Neural progenitor cell (in vitro differentiated cells): ENCODE measurements around the gene SDCCAG8. TPM values are rescaled to one million over a fixed set of nuclear protein-coding genes. Genes with fewer than 3 reads are reported as not detected.

ENCODE experiments used
- DNase-seq: peaks from one replicate; pipeline ENCODE4 v3.0.0-alpha.2; 2016; ENCODE audit warnings: low spot score
- H2AFZ ChIP-seq: fragments of 200-600 bp; sonication (generic); replicated peaks from 2 replicates; pipeline ENCODE4 v1.6.1; 2016; ENCODE audit warnings: antibody characterized with exemption
- H3F3A ChIP-seq: fragments of 200-600 bp; sonication (generic); 2 replicates; pipeline ENCODE4 v1.6.1; 2016; ENCODE audit warnings: antibody characterized with exemption, low read depth
- H3K27ac ChIP-seq: fragments of 200-600 bp; sonication (generic); 2 replicates; pipeline ENCODE4 v1.5.1; 2016; ENCODE audit warnings: mild to moderate bottlenecking
- H3K27me3 ChIP-seq: fragments of 200-600 bp; sonication (generic); 2 replicates; pipeline ENCODE4 v1.6.1; 2016; ENCODE audit warnings: mild to moderate bottlenecking, moderate library complexity
- H3K36me3 ChIP-seq: fragments of 200-600 bp; sonication (generic); 2 replicates; pipeline ENCODE4 v1.5.1; 2016
- H3K4me1 ChIP-seq: fragments of 200-600 bp; sonication (generic); 2 replicates; pipeline ENCODE4 v1.6.1; 2016; ENCODE audit warnings: mixed run types
- H3K4me2 ChIP-seq: fragments of 200-600 bp; sonication (generic); 2 replicates; pipeline ENCODE4 v1.6.1; 2016
- H3K4me3 ChIP-seq: fragments of 200-600 bp; sonication (generic); 2 replicates; pipeline ENCODE4 v1.5.1; 2016
- H3K79me2 ChIP-seq: fragments of 200-600 bp; sonication (generic); 2 replicates; pipeline ENCODE4 v1.6.1; 2016; ENCODE audit warnings: low read depth
- H3K9ac ChIP-seq: fragments of 200-600 bp; sonication (generic); 2 replicates; pipeline ENCODE4 v1.6.1; 2016
- H3K9me3 ChIP-seq: fragments of 200-600 bp; sonication (generic); 2 replicates; pipeline ENCODE4 v1.5.1; 2016; ENCODE audit warnings: low read depth
- H4K20me1 ChIP-seq: fragments of 200-600 bp; sonication (generic); 2 replicates; pipeline ENCODE4 v1.6.1; 2016; ENCODE audit warnings: low read depth
- H3K27ac Mint-ChIP-seq: 3 replicates; pipeline ENCODE4 v1.8.0; 2021; ENCODE audit warnings: mixed read lengths
- H3K27me3 Mint-ChIP-seq: 2 replicates; pipeline ENCODE4 v1.8.0; 2022; ENCODE audit warnings: low read depth, mild to moderate bottlenecking, inconsistent platforms, moderate library complexity, mixed read lengths; ENCODE audit not compliant: insufficient read depth
- H3K36me3 Mint-ChIP-seq: 3 replicates; pipeline ENCODE4 v1.8.0; 2021; ENCODE audit warnings: mixed read lengths
- H3K4me1 Mint-ChIP-seq: 3 replicates; pipeline ENCODE4 v1.8.0; 2021; ENCODE audit warnings: mixed read lengths
- H3K4me3 Mint-ChIP-seq: 3 replicates; pipeline ENCODE4 v1.8.0; 2021; ENCODE audit warnings: mild to moderate bottlenecking, moderate library complexity, mixed read lengths
- H3K9me3 Mint-ChIP-seq: 3 replicates; pipeline ENCODE4 v1.8.0; 2020; ENCODE audit warnings: mixed read lengths
- EZH2 ChIP-seq: fragments of 200-600 bp; sonication (generic); IDR thresholded peaks from 2 replicates; pipeline ENCODE4 v1.6.1; 2017; ENCODE audit warnings: antibody characterized with exemption, mild to moderate bottlenecking, moderate library complexity
- EZH2phosphoT487 ChIP-seq: fragments of 200-600 bp; sonication (generic); IDR thresholded peaks from 2 replicates; pipeline ENCODE4 v1.6.1; 2017; ENCODE audit warnings: antibody characterized with exemption
- total RNA-seq: library from RNA; depleted of rRNA; stranded (reverse); fragments of >200 nt; gene quantifications from 2 replicates; pipeline ENCODE4 v1.2.3, GENCODE V29; 2015; ENCODE audit warnings: low replicate concordance
- TF ChIP-seq, protein P1 (sequence below): fragments of 200-600 bp; sonication (generic); IDR thresholded peaks from 2 replicates; pipeline ENCODE4 v1.5.1; 2017; ENCODE audit warnings: antibody characterized with exemption, mild to moderate bottlenecking

SDCCAG8 gene
- total RNA-seq, 1 donor from 2014 or later: 30.3 TPM

GRCh38 chr1:243546457-243546856 is 290.6 kb downstream of the SDCCAG8 start:
- no peaks in the 10 kb centered on the region for H3K27me3 Mint-ChIP-seq
- no peaks in the 10 kb centered on the region for H3K27me3 ChIP-seq
- H3K27ac ChIP-seq: no peak overlapping the region
- no peak for DNase-seq
- H4K20me1 ChIP-seq: no peaks in the 10 kb centered on the region
- H3F3A ChIP-seq: no peaks in the 10 kb centered on the region
- no peaks in the 10 kb centered on the region for H3K9me3 ChIP-seq
- H3K4me1 ChIP-seq: no peaks in the 10 kb centered on the region
- no peak overlapping the region for H3K4me2 ChIP-seq
- H3K36me3 Mint-ChIP-seq: peaks cover 14% of the 10 kb centered on the region
- no peak overlapping the region for H3K27ac Mint-ChIP-seq
- no peak overlapping the region for H3K9ac ChIP-seq
- H3K9me3 Mint-ChIP-seq: no peaks in the 10 kb centered on the region
- H3K4me1 Mint-ChIP-seq: no peaks in the 10 kb centered on the region
- H3K79me2 ChIP-seq: no peaks in the 10 kb centered on the region
- H2AFZ ChIP-seq: no peak overlapping the region
- H3K4me3 Mint-ChIP-seq: no peak overlapping the region
- TF ChIP-seq, protein P1, sequence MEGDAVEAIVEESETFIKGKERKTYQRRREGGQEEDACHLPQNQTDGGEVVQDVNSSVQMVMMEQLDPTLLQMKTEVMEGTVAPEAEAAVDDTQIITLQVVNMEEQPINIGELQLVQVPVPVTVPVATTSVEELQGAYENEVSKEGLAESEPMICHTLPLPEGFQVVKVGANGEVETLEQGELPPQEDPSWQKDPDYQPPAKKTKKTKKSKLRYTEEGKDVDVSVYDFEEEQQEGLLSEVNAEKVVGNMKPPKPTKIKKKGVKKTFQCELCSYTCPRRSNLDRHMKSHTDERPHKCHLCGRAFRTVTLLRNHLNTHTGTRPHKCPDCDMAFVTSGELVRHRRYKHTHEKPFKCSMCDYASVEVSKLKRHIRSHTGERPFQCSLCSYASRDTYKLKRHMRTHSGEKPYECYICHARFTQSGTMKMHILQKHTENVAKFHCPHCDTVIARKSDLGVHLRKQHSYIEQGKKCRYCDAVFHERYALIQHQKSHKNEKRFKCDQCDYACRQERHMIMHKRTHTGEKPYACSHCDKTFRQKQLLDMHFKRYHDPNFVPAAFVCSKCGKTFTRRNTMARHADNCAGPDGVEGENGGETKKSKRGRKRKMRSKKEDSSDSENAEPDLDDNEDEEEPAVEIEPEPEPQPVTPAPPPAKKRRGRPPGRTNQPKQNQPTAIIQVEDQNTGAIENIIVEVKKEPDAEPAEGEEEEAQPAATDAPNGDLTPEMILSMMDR: no peak
- TF ChIP-seq EZH2: no peak
- TF ChIP-seq EZH2phosphoT487: no peak
- no peak overlapping the region for H3K4me3 ChIP-seq
- no peaks in the 10 kb centered on the region for H3K36me3 ChIP-seq

DNA sequence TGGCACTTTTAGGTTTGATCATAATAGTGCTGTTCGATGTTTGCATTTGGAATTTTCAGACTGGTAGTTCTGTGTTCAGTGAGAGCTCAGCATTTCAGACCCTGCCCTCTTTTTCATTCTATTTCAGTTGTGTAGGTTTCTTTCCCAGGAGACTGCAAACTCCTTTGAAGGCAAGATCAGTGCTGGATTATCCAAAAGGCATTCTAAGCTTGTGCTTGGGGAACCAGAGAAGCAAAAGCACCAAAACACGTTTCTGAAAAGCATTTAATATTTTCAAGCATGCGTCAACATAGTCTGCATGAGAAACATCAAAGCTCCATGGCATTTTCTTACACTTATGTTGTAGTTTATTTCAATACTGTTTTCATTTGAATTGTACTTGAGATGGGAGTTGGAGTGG is 292.1 kb downstream of the SDCCAG8 start:
- Mint-ChIP-seq H3K9me3 (no peaks in the 10 kb centered on the region), H3K36me3 (peaks cover 14% of the 10 kb centered on the region), H3K27me3 (no peaks in the 10 kb centered on the region), H3K4me1 (no peaks in the 10 kb centered on the region), H3K27ac (no peak overlapping the region), H3K4me3 (no peak overlapping the region)
- Histone ChIP-seq H3K27me3 (no peaks in the 10 kb centered on the region), H4K20me1 (no peaks in the 10 kb centered on the region), H2AFZ (no peak overlapping the region), H3K9ac (no peak overlapping the region), H3K4me1 (no peaks in the 10 kb centered on the region), H3K9me3 (no peaks in the 10 kb centered on the region), H3K4me2 (no peak overlapping the region), H3K4me3 (no peak overlapping the region), H3K79me2 (no peaks in the 10 kb centered on the region), H3K27ac (no peak overlapping the region), H3K36me3 (no peaks in the 10 kb centered on the region), H3F3A (no peaks in the 10 kb centered on the region)
- TF ChIP-seq, protein P1: no peak
- no peak for TF ChIP-seq EZH2phosphoT487
- DNase-seq: peak; percentile 4

- H3K27me3 ChIP-seq: no peaks in the 10 kb centered on the region
- TF ChIP-seq EZH2 (no peak), EZH2phosphoT487 (no peak)
- TF ChIP-seq, protein P1: no peak
- Mint-ChIP-seq H3K4me1 (no peaks in the 10 kb centered on the region), H3K9me3 (no peaks in the 10 kb centered on the region), H3K36me3 (peaks cover 13% of the 10 kb centered on the region), H3K27me3 (no peaks in the 10 kb centered on the region), H3K4me3 (no peak overlapping the region), H3K27ac (no peak overlapping the region)
- no peaks in the 10 kb centered on the region for H3K4me1 ChIP-seq
- no peaks in the 10 kb centered on the region for H3K9me3 ChIP-seq
- no peak for DNase-seq
- no peak overlapping the region for H3K4me2 ChIP-seq
- H4K20me1 ChIP-seq: no peaks in the 10 kb centered on the region
- H3F3A ChIP-seq: no peaks in the 10 kb centered on the region
- no peak overlapping the region for H3K4me3 ChIP-seq
- no peaks in the 10 kb centered on the region for H3K36me3 ChIP-seq
- no peak overlapping the region for H2AFZ ChIP-seq
- H3K27ac ChIP-seq: no peak overlapping the region
- H3K9ac ChIP-seq: no peak overlapping the region
- H3K79me2 ChIP-seq: no peaks in the 10 kb centered on the region
Measured at GRCh38 chr1:243548516-243548915, 292.7 kb downstream of the SDCCAG8 start.

DNA sequence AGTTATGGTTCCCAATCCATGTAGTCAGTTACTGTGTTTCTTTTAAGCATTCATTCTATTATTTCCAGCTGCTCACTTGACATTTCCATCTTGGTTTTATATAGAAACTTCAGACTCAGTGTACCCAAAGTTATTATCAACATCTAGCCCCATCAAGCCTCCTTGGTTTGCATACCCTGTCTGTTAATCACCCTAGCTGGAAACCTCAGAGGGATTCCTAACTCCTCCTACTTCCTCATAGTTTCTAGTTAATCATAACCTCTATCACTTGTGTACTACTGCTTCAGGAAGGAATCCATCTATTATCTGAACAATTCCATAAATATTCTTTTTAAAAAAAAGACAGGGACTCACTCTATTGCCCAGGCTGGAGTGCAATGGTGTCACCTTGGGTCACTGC is 293.3 kb downstream of the SDCCAG8 start:
- H3K36me3 ChIP-seq: no peaks in the 10 kb centered on the region
- no peaks in the 10 kb centered on the region for H3K9me3 ChIP-seq
- TF ChIP-seq, protein P1: no peak
- no peak for TF ChIP-seq EZH2phosphoT487
- TF ChIP-seq EZH2: no peak
- no peak overlapping the region for H3K27ac Mint-ChIP-seq
- H3K27me3 ChIP-seq: no peaks in the 10 kb centered on the region
- H3K79me2 ChIP-seq: no peaks in the 10 kb centered on the region
- H3K9ac ChIP-seq: no peak overlapping the region
- H3F3A ChIP-seq: no peaks in the 10 kb centered on the region
- H4K20me1 ChIP-seq: no peaks in the 10 kb centered on the region
- DNase-seq: no peak
- H3K27ac ChIP-seq: no peak overlapping the region
- H3K4me3 Mint-ChIP-seq: no peak overlapping the region
- peaks cover 9% of the 10 kb centered on the region for H3K36me3 Mint-ChIP-seq
- no peak overlapping the region for H3K4me2 ChIP-seq
- no peaks in the 10 kb centered on the region for H3K4me1 Mint-ChIP-seq
- H3K4me1 ChIP-seq: no peaks in the 10 kb centered on the region
- H3K4me3 ChIP-seq: no peak overlapping the region
- H3K27me3 Mint-ChIP-seq: no peaks in the 10 kb centered on the region
- no peaks in the 10 kb centered on the region for H3K9me3 Mint-ChIP-seq
- no peak overlapping the region for H2AFZ ChIP-seq
